Body of pancreas (tissue), 4 donors: ENCODE data around the gene CACNA1S.

ENCODE experiments used
- POLR2A ChIP-seq, 3 donors: fragments of 450-650 bp; IDR thresholded peaks; one replicate each; pipeline ENCODE4 v1.6.1; 2016; ENCODE audit warnings: antibody characterized with exemption in 3 of 3, mild to moderate bottlenecking in 2 of 3
- TF ChIP-seq, protein P1 (sequence below), 7 experiments: fragments of 450-650 bp in 4 of 7; fragments of 200-600 bp in 3 of 7; sonication (generic) in 3 of 7; IDR thresholded peaks; one replicate each; pipeline ENCODE4 v1.5.1; 2016 to 2019; ENCODE audit warnings: antibody characterized with exemption in 7 of 7

DNA sequence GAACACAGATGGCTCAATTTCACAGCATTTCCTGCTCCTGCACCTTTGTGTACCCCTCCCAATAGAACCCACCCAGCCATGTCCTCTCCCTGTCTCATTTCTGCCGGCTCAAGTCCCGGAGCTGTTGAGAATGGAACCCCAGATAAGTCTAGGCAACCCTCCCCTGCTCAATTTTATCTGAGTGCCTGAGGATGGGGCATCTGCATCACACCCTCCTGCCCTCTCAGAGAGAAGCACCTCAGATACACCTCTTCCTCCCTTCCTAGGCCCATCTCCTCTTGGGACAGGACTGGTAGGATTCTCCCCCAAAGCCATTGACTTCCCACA is 89.8 kb downstream of the CACNA1S start:
- TF ChIP-seq, protein P1, sequence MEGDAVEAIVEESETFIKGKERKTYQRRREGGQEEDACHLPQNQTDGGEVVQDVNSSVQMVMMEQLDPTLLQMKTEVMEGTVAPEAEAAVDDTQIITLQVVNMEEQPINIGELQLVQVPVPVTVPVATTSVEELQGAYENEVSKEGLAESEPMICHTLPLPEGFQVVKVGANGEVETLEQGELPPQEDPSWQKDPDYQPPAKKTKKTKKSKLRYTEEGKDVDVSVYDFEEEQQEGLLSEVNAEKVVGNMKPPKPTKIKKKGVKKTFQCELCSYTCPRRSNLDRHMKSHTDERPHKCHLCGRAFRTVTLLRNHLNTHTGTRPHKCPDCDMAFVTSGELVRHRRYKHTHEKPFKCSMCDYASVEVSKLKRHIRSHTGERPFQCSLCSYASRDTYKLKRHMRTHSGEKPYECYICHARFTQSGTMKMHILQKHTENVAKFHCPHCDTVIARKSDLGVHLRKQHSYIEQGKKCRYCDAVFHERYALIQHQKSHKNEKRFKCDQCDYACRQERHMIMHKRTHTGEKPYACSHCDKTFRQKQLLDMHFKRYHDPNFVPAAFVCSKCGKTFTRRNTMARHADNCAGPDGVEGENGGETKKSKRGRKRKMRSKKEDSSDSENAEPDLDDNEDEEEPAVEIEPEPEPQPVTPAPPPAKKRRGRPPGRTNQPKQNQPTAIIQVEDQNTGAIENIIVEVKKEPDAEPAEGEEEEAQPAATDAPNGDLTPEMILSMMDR (IDR thresholded peaks at IDR 0.05): no peak
- no peak for TF ChIP-seq POLR2A (IDR thresholded peaks at IDR 0.05)
